G401.6 (cell line): ENCODE data around the gene WIPF2.
"Not testable (repeated sequence)": the region's sequence is repeated elsewhere in the genome, so short reads cannot be mapped to it uniquely, and the experiment has no call there.

Experiments used
- FAIRE-seq: peaks from 2 replicates; lab custom pipeline; 2012; peaks lifted over from hg19 to GRCh38; lab: Jason Lieb, UNC

The WIPF2 gene

GRCh38 chr17:40191237-40192208, 27.6 kb upstream of the WIPF2 start:
- FAIRE-seq = no peak

- no peak for FAIRE-seq
Observed at GRCh38 chr17:40192961-40193360, 26.1 kb upstream of the WIPF2 start.

GRCh38 chr17:40194821-40195220, 24.3 kb upstream of the WIPF2 start:
- no peak for FAIRE-seq

DNA sequence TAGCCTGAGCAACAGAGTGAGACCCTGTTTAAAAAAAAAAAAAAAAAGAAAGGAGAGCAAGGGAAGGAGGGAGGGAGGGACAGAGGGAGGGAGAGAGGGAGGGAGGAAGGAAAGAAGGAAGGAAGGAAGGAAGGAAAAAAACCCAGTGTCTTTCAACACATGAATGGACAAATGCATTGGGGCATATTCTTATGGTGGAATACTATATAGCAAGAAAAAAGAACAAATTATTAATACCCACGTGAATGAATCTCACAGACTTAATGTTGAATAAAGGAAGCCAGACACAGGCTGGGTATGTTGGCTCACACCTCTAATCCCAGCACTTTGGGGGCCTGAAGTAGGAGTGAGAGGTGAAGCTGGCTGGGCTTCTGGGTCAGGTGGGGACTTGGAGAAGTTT, 21.6 kb upstream of the WIPF2 start:
- FAIRE-seq = no peak

GRCh38 chr17:40197965-40198456, 21.1 kb upstream of the WIPF2 start:
- FAIRE-seq = not testable (repeated sequence)

- FAIRE-seq = no peak
Observed at GRCh38 chr17:40198576-40198975, 20.5 kb upstream of the WIPF2 start.

DNA sequence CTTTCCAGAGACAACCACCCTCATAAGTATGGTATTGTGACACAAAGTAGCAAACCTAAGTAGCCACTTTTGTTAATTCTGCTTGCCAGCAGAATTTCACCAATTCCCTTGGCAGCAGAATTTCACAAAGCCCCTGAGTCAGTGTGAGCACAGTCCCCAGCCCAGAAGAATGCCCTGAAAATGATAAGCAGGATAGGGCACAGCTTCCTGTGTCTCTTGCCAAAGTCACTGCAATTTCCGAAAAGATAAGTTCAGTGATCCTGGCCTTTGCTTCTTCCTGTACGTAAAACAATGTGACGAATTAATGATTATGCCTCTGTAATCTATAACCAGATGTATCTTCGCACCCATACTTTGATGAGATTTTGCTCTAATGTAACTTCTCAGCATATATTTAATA, 16.0 kb upstream of the WIPF2 start:
- no peak for FAIRE-seq

DNA sequence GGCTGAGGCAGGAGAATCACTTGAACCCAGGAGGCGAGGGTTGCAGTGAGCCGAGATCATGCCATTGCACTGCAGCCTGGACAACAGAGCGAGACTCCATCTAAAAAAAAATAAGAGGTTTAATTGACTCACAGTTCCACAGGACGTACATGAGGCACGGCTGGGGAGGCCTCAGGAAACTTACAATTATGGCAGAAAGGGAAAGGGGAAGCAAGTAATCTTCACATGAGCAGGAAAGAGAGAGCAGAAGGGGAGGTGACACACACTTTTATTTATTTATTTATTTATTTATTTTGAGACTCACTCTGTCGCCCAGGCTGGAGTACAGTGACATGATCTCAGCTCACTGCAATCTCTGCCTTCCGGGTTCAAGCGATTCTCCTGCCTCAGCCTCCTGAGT, 12.9 kb upstream of the WIPF2 start:
- not testable (repeated sequence) for FAIRE-seq

DNA sequence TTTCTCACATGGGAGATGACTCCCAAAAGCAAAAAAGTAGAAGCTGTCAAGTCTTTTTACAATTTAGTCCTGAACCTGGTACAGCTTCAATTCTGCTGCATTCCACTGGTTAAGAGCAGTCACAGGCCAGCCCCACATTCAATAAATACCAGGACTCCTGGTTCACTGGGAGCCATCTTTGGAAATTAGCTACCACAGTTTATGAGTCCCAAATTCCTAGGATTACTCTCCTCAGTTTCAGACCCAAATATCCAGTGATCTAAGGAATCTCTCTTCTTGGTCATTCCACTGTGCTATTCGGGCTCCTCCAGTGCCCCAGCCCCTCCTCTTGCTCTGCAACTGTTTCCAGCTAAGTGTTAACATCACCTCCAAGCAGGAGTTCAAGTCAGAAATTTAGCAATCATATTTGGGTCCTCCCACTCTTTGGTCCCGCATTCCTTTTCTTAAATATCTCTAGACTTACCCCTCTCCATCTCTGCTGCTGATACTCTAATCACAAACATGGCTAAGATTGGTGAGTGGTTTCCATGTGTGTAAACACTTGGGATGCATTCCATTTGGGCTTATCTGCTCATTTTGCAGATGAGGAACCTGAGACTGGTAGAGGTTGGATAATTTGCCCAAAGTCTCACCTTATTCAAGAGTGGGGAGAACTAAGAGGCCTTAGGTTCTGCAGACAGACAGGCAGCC, 9.6 kb upstream of the WIPF2 start:
- FAIRE-seq = no peak

DNA sequence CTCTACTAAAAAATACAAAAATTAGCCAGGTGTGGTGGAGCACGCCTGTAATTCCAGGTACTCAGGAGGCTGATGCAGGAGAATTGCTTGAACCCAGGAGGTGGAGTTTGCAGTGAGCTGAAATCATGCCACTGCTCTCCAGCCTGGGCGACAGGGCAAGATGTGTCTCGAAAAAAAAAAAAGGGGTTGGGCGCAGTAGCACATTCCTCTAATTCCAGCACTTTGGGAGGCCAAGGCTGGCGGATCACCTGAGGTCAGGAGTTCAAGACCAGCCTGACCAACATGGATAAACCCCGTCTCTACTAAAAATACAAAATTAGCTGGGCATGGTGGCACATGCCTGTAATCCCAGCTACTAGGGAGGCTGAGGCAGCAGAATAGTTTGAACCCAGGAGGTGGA, 5.2 kb upstream of the WIPF2 start:
- not testable (repeated sequence) for FAIRE-seq

GRCh38 chr17:40218006-40218739, 931 bp upstream of the WIPF2 start:
- FAIRE-seq = no peak

DNA sequence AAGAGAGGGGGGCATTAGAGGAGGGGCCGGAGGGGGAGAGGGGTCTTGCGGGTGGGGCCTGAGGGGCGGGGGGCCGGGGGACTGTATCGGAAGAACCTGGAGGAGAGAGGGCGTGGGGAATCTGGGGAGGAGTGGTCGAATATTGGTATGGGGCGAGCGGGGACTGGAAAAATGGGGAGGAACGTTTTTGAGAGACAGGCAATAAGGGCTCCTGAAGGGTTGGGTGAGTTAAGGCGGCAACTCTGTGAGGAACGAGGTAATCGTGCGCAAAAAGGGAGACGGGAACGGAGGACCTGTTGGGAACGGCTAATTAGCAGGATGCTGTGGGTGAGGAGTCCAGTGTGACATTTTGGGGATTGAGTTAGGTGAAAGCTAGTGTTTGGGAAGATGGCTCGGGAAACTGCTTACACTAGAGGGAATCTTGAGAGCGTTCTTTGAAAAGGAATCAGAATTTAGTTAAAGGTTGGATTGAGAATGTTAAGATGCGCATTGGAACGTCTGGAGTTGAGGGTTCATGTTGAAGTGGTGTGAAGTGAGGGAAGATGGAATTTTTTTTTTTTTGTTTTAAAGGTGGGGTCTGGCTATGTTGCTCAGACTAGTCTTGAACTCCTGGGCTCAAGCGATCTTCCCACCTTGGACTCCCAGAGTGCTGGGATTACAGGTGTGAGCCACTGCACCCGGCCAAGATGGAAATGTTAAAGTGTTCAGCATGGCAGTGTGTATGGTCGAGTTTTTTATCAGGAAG, 662 bp downstream of the WIPF2 start:
- no peak for FAIRE-seq

DNA sequence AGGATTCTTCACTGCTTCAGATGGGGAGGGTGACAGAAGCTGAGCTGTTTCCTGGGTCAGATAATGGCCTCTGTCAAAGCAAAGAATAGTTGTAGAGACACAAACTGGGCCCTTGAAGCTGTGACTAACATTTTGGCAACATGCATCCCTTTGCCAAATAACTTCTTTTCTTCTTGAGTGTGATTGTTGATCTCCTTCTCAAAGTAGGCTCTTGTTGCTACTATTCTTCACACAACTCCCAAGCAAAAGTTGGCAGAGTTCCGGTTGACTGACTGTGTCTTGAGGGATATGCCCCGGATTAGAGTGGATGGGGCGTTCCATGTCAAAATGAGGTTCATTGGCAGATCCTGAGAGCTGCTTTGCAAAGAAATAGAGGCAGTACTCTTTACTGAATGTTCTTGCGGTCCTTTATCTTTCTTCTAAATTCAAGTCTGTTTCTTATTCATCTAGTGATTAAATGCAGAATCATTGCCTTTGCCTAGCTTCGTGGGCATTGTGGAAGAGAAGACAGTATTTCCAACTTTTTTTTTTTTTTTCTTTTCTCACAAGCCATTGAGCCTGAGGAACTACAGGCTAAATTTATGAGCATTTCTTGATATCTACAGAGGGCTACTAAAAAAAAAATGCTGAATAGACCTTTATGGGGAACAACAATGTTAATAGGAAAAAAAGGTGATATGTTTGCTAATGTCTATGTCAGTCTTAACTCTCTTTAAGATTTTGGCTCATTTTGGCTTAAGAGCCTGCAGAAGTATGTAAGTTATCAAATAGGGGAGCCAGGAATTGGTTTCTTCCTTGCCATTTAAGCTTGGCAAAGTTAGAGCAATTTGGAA, 5.8 kb downstream of the WIPF2 start:
- FAIRE-seq = no peak

DNA sequence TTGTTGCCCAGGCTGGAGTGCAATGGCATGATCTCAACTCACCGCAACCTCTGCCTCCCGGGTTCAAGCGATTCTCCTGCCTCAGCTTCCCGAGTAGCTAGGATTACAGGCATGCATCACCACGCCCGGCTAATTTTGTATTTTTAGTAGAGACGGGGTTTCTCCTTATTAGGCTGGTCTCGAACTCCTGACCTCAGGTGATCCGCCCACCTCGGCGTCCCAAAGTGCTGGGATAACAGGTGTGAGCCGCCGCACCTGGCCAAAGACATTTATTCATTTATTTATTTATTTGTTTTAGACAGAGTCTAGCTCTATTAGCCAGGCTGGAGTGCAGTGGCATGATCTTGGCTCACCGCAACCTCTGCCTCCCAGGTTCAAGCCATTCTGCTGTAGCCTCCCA, 10.0 kb downstream of the WIPF2 start:
- not testable (repeated sequence) for FAIRE-seq

DNA sequence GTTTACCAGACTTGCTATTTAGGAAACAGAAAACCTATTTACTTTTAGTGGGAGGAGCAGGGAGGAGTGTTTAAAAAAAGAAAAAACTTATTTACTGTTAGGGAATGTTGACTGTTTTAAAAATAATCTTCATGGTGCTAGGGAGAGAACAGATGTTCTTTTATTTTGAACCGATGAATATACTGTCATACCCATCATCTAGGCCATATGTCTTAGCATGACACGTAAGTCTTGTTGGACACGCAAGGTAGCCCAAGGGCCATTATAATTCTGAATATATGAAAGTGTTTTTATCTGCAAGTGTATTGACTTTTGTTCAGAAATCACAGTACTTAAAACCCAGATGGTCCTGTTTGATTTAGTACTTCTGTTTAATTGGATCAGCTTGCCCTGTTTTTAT, 11.6 kb downstream of the WIPF2 start:
- no peak for FAIRE-seq

GRCh38 chr17:40231928-40232327, 12.8 kb downstream of the WIPF2 start:
- not testable (repeated sequence) for FAIRE-seq

DNA sequence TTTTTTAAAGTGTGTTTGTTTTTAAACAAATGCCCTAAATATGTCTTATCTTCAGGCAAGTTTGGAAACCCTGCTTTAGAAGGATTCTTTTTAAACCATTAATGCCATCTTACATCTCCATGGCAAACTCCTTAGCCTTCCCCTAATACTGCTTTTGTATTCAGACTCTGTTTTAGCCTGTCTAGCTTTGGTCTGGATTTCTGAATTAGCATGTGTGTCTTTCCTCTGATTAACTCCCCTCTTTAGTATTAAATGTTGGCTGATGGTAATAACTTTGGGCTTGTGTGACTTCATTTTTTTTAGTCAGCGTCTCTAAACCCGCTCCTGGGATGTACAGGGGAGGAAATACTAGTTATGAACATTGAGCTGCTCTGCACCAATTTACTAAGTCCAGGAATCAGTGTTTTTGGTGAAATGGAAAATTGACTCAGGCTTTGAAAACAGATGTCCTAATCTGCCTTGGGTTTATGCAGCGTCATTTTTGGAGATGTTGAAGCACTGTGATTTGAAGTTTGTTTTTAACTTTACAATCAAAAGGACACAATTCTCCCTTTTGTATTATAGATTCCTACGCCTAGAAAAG, 22.2 kb downstream of the WIPF2 start:
- no peak for FAIRE-seq

- no peak for FAIRE-seq
Observed at GRCh38 chr17:40242774-40243173, 23.7 kb downstream of the WIPF2 start.

DNA sequence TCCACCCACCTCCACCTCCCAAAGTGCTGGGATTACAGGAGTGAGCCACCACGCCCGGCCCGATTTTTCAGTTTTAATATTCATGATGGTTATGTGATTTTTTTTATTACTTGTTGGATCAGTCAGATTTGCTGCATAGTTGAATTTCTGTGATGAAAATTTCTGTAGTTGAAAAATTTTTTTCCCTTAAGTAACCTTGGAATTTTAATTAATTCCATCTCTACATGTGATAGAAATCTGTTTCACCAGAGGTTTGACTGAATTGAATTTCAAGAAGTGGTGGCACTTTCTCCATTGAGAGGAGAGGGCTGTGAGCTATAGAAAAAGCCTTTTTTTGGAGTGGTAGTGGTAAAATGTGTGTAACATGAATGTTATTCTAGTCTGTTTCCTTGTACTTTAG, 24.7 kb downstream of the WIPF2 start:
- FAIRE-seq = no peak

DNA sequence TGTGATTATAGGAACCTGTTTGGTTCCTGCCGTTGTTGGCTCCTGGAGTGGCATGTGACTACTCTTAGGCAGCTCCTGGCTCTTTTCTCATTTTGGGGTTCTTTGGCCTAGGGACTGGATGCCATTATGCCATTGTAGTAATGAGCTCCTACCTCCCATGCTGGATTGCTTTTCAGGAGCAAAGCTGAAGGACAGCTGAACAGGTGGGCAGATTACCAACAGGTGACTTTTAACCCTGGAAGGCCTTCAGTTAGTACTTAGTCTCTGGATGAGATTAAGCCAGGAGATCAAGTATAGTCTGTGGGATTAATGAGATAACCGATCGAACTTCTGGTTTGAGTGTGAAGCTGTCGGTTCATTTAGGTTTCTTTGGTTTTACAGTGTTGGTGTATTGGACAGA, 25.2 kb downstream of the WIPF2 start:
- no peak for FAIRE-seq
